ENCODE measurements around the gene CRACDL. TPM values are rescaled to one million over a fixed set of nuclear protein-coding genes. Genes with fewer than 3 reads are reported as not detected.

The CRACDL gene
- total RNA-seq, 4 donors from 2014 or later, result 5.7 to 11.8 (median 9.5) TPM

GRCh38 chr2:98787700-98788099 is 148.3 kb downstream of the CRACDL start:
- no peak for TF ChIP-seq CTCF (IDR thresholded peaks at IDR 0.05)
- no peak for ATAC-seq (ENCODE audit: low FRiP score)
- DNase-seq (ENCODE audit: low spot score), result no peak

GRCh38 chr2:98786179-98786578 is 149.8 kb downstream of the CRACDL start:
- TF ChIP-seq CTCF (IDR thresholded peaks at IDR 0.05), result no peak
- no peak for DNase-seq (ENCODE audit: low spot score)

GRCh38 chr2:98782570-98782969 is 153.5 kb downstream of the CRACDL start:
- DNase-seq (ENCODE audit: low spot score), result no peak
- no peak for ATAC-seq (ENCODE audit: low FRiP score)
- no peak for TF ChIP-seq CTCF (IDR thresholded peaks at IDR 0.05)

More at GRCh38 chr2:98786179-98786578, 149.8 kb downstream of the CRACDL start:
- no peak for ATAC-seq (ENCODE audit: low FRiP score)

- no peak for DNase-seq (ENCODE audit: low spot score)
- no peak for TF ChIP-seq CTCF (IDR thresholded peaks at IDR 0.05)
- no peak for ATAC-seq (ENCODE audit: low FRiP score)
These were observed 154.2 kb downstream of the CRACDL start for GRCh38 chr2:98781822-98782221.

GRCh38 chr2:98778741-98779483 is 157.1 kb downstream of the CRACDL start:
- no peak for TF ChIP-seq CTCF (IDR thresholded peaks at IDR 0.05)
- DNase-seq (ENCODE audit: low spot score), result no peak
- ATAC-seq (ENCODE audit: low FRiP score), result no peak

GRCh38 chr2:98778151-98778550 is 157.9 kb downstream of the CRACDL start:
- no peak for TF ChIP-seq CTCF (IDR thresholded peaks at IDR 0.05)
- no peak for DNase-seq (ENCODE audit: low spot score)
- no peak for ATAC-seq (ENCODE audit: low FRiP score)

GRCh38 chr2:98777710-98778109 is 158.3 kb downstream of the CRACDL start:
- no peak for DNase-seq (ENCODE audit: low spot score)
- TF ChIP-seq CTCF (IDR thresholded peaks at IDR 0.05), result no peak
- ATAC-seq (ENCODE audit: low FRiP score), result no peak
